GM23248 (cell line): Measurements from ENCODE around the gene SCYL1.
"Not testable (repeated sequence)": the region's sequence is repeated elsewhere in the genome, so short reads cannot be mapped to it uniquely, and the experiment has no call there.

Experiments used
- EZH2 ChIP-seq: fragments of 200-600 bp; sonication (generic); IDR thresholded peaks from 2 replicates; pipeline ENCODE4 v1.6.1; 2018; ENCODE audit warnings: antibody characterized with exemption, mild to moderate bottlenecking; ENCODE audit not compliant: insufficient read depth, poor library complexity, severe bottlenecking
- EZH2phosphoT487 ChIP-seq: fragments of 200-600 bp; sonication (generic); IDR thresholded peaks from 2 replicates; pipeline ENCODE4 v1.6.1; 2018; ENCODE audit warnings: antibody characterized with exemption, moderate library complexity, mild to moderate bottlenecking, low read depth; ENCODE audit not compliant: insufficient read depth

DNA sequence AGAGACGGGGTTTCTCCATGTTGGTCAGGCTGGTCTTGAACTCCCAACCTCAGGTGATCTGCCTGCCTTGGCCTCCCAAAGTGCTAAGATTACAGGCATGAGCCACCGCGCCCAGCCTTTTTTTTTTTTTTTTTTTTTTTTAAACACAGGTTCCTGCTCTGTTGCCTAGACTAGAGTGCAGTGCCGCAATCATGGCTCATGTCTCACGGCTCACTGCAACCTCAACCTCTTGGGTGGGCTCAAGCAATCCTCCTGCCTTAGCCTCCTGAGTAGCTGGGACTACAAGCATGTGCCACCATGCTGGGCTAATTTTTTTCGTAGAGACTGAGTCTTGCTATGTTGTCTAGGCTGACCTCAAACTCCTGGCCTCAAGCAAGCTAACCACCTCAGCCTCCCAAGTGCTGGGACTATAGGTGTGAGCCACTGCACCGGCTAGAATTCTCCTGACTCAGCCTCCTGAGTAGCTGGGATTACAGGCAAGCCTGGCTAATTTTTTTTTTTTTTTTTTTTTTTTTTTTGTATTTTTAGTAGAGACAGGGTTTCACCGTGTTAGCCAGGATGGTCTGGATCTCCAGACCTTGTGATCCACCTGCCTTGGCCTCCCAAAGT is 5.8 kb upstream of the SCYL1 start:
- not testable (repeated sequence) for TF ChIP-seq EZH2phosphoT487, EZH2
